Measurements from ENCODE around the gene DNAH8. TPM values are rescaled to one million over a fixed set of nuclear protein-coding genes. Genes with fewer than 3 reads are reported as not detected.

Gene DNAH8
- total RNA-seq, 1 donor from 2014 or later = 0.13 TPM

- no peak for DNase-seq (ENCODE audit: low spot score)
Measured at GRCh38 chr6:38973178-38974057, 258.3 kb downstream of the DNAH8 start.

GRCh38 chr6:38974389-38975151, 259.5 kb downstream of the DNAH8 start:
- DNase-seq (ENCODE audit: low spot score) = no peak

GRCh38 chr6:38975621-38976049, 260.5 kb downstream of the DNAH8 start:
- DNase-seq (ENCODE audit: low spot score) = no peak

GRCh38 chr6:38976051-38976450, 260.9 kb downstream of the DNAH8 start:
- DNase-seq (ENCODE audit: low spot score) = no peak

GRCh38 chr6:38976801-38977500, 261.8 kb downstream of the DNAH8 start:
- no peak for DNase-seq (ENCODE audit: low spot score)

GRCh38 chr6:38978139-38978704, 263.1 kb downstream of the DNAH8 start:
- no peak for DNase-seq (ENCODE audit: low spot score)

GRCh38 chr6:38982470-38982869, 267.4 kb downstream of the DNAH8 start:
- DNase-seq (ENCODE audit: low spot score) = no peak

- no peak for DNase-seq (ENCODE audit: low spot score)
Measured at GRCh38 chr6:38984723-38985122, 269.6 kb downstream of the DNAH8 start.

- DNase-seq (ENCODE audit: low spot score) = no peak
Measured at GRCh38 chr6:38985839-38986238, 270.7 kb downstream of the DNAH8 start.

GRCh38 chr6:38987503-38987902, 272.4 kb downstream of the DNAH8 start:
- DNase-seq (ENCODE audit: low spot score) = no peak

- DNase-seq (ENCODE audit: low spot score) = no peak
Measured at GRCh38 chr6:38988736-38989449, 273.8 kb downstream of the DNAH8 start.

GRCh38 chr6:38990475-38990874, 275.4 kb downstream of the DNAH8 start:
- no peak for DNase-seq (ENCODE audit: low spot score)

- DNase-seq (ENCODE audit: low spot score) = no peak
Measured at GRCh38 chr6:38996676-38997075, 281.6 kb downstream of the DNAH8 start.

- no peak for DNase-seq (ENCODE audit: low spot score)
Measured at GRCh38 chr6:38997128-38997761, 282.1 kb downstream of the DNAH8 start.

- no peak for DNase-seq (ENCODE audit: low spot score)
Measured at GRCh38 chr6:39003072-39003471, 288.0 kb downstream of the DNAH8 start.

GRCh38 chr6:39003492-39003891, 288.4 kb downstream of the DNAH8 start:
- no peak for DNase-seq (ENCODE audit: low spot score)

GRCh38 chr6:39004801-39005200, 289.7 kb downstream of the DNAH8 start:
- no peak for DNase-seq (ENCODE audit: low spot score)

- no peak for DNase-seq (ENCODE audit: low spot score)
Measured at GRCh38 chr6:39005774-39006173, 290.7 kb downstream of the DNAH8 start.

- DNase-seq (ENCODE audit: low spot score) = no peak
Measured at GRCh38 chr6:39007575-39007974, 292.5 kb downstream of the DNAH8 start.

GRCh38 chr6:39008737-39009136, 293.6 kb downstream of the DNAH8 start:
- no peak for DNase-seq (ENCODE audit: low spot score)

GRCh38 chr6:39009476-39009875, 294.4 kb downstream of the DNAH8 start:
- no peak for DNase-seq (ENCODE audit: low spot score)

Data from ureter (tissue), 1 donor.